IMR-90 (cell line): ENCODE data around the gene ST8SIA2. TPM values are rescaled to one million over a fixed set of nuclear protein-coding genes. Genes with fewer than 3 reads are reported as not detected.

Experiments
- ATAC-seq: fragments of 200-7000 bp; cut with Tn5 transposase; 2 replicates; pipeline ENCODE4 v1.9.1; 2020; ENCODE audit warnings: low read depth, mild to moderate bottlenecking, moderate library complexity
- BruUV-seq: library from RNA; stranded (reverse); fragments of 400-500 nt; replicated peaks from 2 replicates; lab custom pipeline; 2021; lab: Mats Ljungman, UMichigan
- CTCF ChIA-PET: fragments of 300-600 bp; formaldehyde crosslinking; extraction: SDS; loops from one replicate; lab custom pipeline; 2021; ENCODE audit warnings: antibody characterized with exemption; lab: Yijun Ruan, JAX
- POLR2A ChIA-PET: fragments of 300-600 bp; sonication (Branson Sonifier 250); formaldehyde crosslinking; loops from one replicate; lab custom pipeline; 2022; ENCODE audit warnings: antibody characterized with exemption; ENCODE audit not compliant: unreplicated experiment; lab: Charles Lee
- DNase-seq: peaks from one replicate; pipeline ENCODE4 v3.0.0; 2013
- H2AFZ ChIP-seq: replicated peaks from 2 replicates; pipeline ENCODE3; 2013; ENCODE audit warnings: low read length, mild to moderate bottlenecking; ENCODE audit not compliant: poor library complexity
- H2AK5ac ChIP-seq: 2 replicates; pipeline ENCODE4 v1.6.1; 2013; ENCODE audit warnings: low read depth, low read length, inconsistent platforms
- H2AK9ac ChIP-seq: replicated peaks from 2 replicates; pipeline ENCODE3; 2013; ENCODE audit warnings: mild to moderate bottlenecking, low read depth, low read length, moderate library complexity; ENCODE audit not compliant: poor library complexity
- H2BK120ac ChIP-seq: 2 replicates; pipeline ENCODE4 v1.6.1; 2013; ENCODE audit warnings: low read depth, low read length, inconsistent platforms
- H2BK15ac ChIP-seq: 3 replicates; pipeline ENCODE4 v1.6.1; 2013; ENCODE audit warnings: low read depth, low read length, inconsistent platforms
- H2BK20ac ChIP-seq: 2 replicates; pipeline ENCODE4 v1.6.1; 2013; ENCODE audit warnings: low read depth, mild to moderate bottlenecking, inconsistent platforms, low read length, moderate library complexity
- H2BK5ac ChIP-seq: 2 replicates; pipeline ENCODE4 v1.6.1; 2013; ENCODE audit warnings: mild to moderate bottlenecking, low read depth, low read length, inconsistent platforms; ENCODE audit not compliant: poor library complexity, severe bottlenecking
- H3K14ac ChIP-seq: replicated peaks from 2 replicates; pipeline ENCODE4 v1.6.1; 2013; ENCODE audit warnings: low read depth, low read length, inconsistent platforms
- H3K18ac ChIP-seq: 2 replicates; pipeline ENCODE4 v1.6.1; 2013; ENCODE audit warnings: low read depth, low read length, control low read depth
- H3K23ac ChIP-seq: 2 replicates; pipeline ENCODE4 v1.6.1; 2013; ENCODE audit warnings: low read depth, low read length, inconsistent platforms
- H3K27ac ChIP-seq: 2 replicates; pipeline ENCODE4 v1.5.1; 2013; ENCODE audit warnings: mild to moderate bottlenecking, control low read depth, low read length; ENCODE audit not compliant: insufficient read depth
- H3K27me3 ChIP-seq: 2 replicates; pipeline ENCODE4 v1.6.1; 2013; ENCODE audit warnings: low read length; ENCODE audit not compliant: control insufficient read depth, insufficient read depth
- H3K36me3 ChIP-seq: 2 replicates; pipeline ENCODE4 v1.6.1; 2013; ENCODE audit warnings: low read length, mixed read lengths; ENCODE audit not compliant: control insufficient read depth, insufficient read depth
- H3K4ac ChIP-seq: 2 replicates; pipeline ENCODE4 v1.6.1; 2013; ENCODE audit warnings: low read depth, low read length, inconsistent platforms
- H3K4me1 ChIP-seq: 2 replicates; pipeline ENCODE4 v1.6.1; 2013; ENCODE audit warnings: low read length, mixed read lengths; ENCODE audit not compliant: control insufficient read depth, insufficient read depth
- H3K4me2 ChIP-seq: 2 replicates; pipeline ENCODE4 v1.6.1; 2013; ENCODE audit warnings: low read depth, mild to moderate bottlenecking, control low read depth, low read length, moderate library complexity
- H3K4me3 ChIP-seq: 2 replicates; pipeline ENCODE4 v1.5.1; 2013; ENCODE audit warnings: low read depth, mild to moderate bottlenecking, control low read depth, low read length, moderate library complexity; ENCODE audit not compliant: insufficient read depth
- H3K56ac ChIP-seq: 2 replicates; pipeline ENCODE4 v1.6.1; 2013; ENCODE audit warnings: low read length, inconsistent platforms; ENCODE audit not compliant: insufficient read depth; ENCODE audit errors: extremely low read depth
- H3K79me1 ChIP-seq, 2 experiments: 2 replicates each; pipeline ENCODE4 v1.6.1; 2013; ENCODE audit warnings: low read length in 2 of 2, inconsistent platforms in 1 of 2, low read depth in 1 of 2
- H3K9ac ChIP-seq: 2 replicates; pipeline ENCODE4 v1.6.1; 2013; ENCODE audit warnings: low read depth, low read length, control low read depth
- H3K9me1 ChIP-seq: 2 replicates; pipeline ENCODE4 v1.6.1; 2013; ENCODE audit warnings: low read length, inconsistent platforms; ENCODE audit not compliant: insufficient read depth
- H3K9me3 ChIP-seq: 2 replicates; pipeline ENCODE4 v1.6.1; 2013; ENCODE audit warnings: low read length; ENCODE audit not compliant: control insufficient read depth, insufficient read depth
- H4K20me1 ChIP-seq: 2 replicates; pipeline ENCODE4 v1.6.1; 2013; ENCODE audit warnings: low read length, inconsistent platforms; ENCODE audit not compliant: insufficient read depth
- H4K5ac ChIP-seq: 2 replicates; pipeline ENCODE4 v1.6.1; 2013; ENCODE audit warnings: mild to moderate bottlenecking, low read depth, low read length, control low read depth
- H4K8ac ChIP-seq, 2 experiments: 2 replicates each; pipeline ENCODE4 v1.6.1; 2013; ENCODE audit warnings: low read depth in 2 of 2, low read length in 2 of 2, control low read depth in 1 of 2, inconsistent platforms in 1 of 2
- H4K91ac ChIP-seq: 2 replicates; pipeline ENCODE4 v1.6.1; 2013; ENCODE audit warnings: low read depth, low read length, inconsistent platforms; ENCODE audit not compliant: insufficient read depth
- BHLHE40 ChIP-seq: fragments of 150-350 bp; IDR thresholded peaks from 2 replicates; pipeline ENCODE4 v1.6.1; 2016; ENCODE audit warnings: mild to moderate bottlenecking, low read depth, low read length
- CEBPB ChIP-seq: IDR thresholded peaks from 2 replicates; pipeline ENCODE4 v1.6.1; 2012; ENCODE audit warnings: low read depth, low read length, improper control_type of control experiment
- CHD1 ChIP-seq: IDR thresholded peaks from 2 replicates; pipeline ENCODE4 v1.6.1; 2012; ENCODE audit warnings: low read depth, low read length, improper control_type of control experiment
- MAZ ChIP-seq: IDR thresholded peaks from 2 replicates; pipeline ENCODE4 v1.6.1; 2012; ENCODE audit warnings: low read depth, mild to moderate bottlenecking, low read length, improper control_type of control experiment, moderate library complexity, borderline replicate concordance
- MXI1 ChIP-seq: IDR thresholded peaks from 2 replicates; pipeline ENCODE4 v1.6.1; 2012; ENCODE audit warnings: low read depth, mild to moderate bottlenecking, low read length, moderate library complexity, borderline replicate concordance
- POLR2A ChIP-seq: IDR thresholded peaks from 2 replicates; pipeline ENCODE4 v1.6.1; 2012; ENCODE audit warnings: mild to moderate bottlenecking, low read depth, low read length
- RCOR1 ChIP-seq: IDR thresholded peaks from 2 replicates; pipeline ENCODE4 v1.6.1; 2012; ENCODE audit warnings: mild to moderate bottlenecking, low read length, improper control_type of control experiment; ENCODE audit not compliant: insufficient replicate concordance
- USF2 ChIP-seq: fragments of 150-350 bp; IDR thresholded peaks from 2 replicates; pipeline ENCODE4 v1.6.1; 2017; ENCODE audit warnings: mild to moderate bottlenecking, antibody characterized with exemption, low read length, low read depth
- WGBS, 2 experiments: methylation state at CpG; one replicate each; pipeline versions ENCODE4 v1.1.5 to v1.1.7; 2013; ENCODE audit warnings: missing lambda C conversion rate in 2 of 2; ENCODE audit not compliant: insufficient read length in 1 of 2; ENCODE audit errors: extremely low coverage in 2 of 2; 5-methylcytosine and 5-hydroxymethylcytosine counted together
- dilution Hi-C: fragments of 300-500 bp; cut with HindIII; formaldehyde crosslinking; loops from one replicate; pipeline ENCODE4 v1.14.3; 2018; ENCODE audit warnings: low sequenced_read_pairs; ENCODE audit not compliant: unreplicated experiment
- in situ Hi-C: fragments of 300-500 bp; cut with MboI; formaldehyde crosslinking; loops from 3 replicates; pipeline ENCODE4 v1.14.3; 2019; ENCODE audit warnings: low sequenced_read_pairs, inconsistent platforms, mixed read lengths
- intact Hi-C: fragments of 100-400 bp; cut with micrococcal nuclease; formaldehyde crosslinking; loops from 2 replicates; pipeline ENCODE4 v1.10.0; 2022
- polyA plus RNA-seq, 3 experiments: library from polyadenylated mRNA; depleted of rRNA; stranded (reverse); fragments of >200 nt; gene quantifications; 2 replicates each; pipeline ENCODE4 v1.2.3, GENCODE V29; 2012; ENCODE audit warnings: low replicate concordance in 1 of 3
- total RNA-seq: library from RNA; depleted of rRNA; stranded (reverse); fragments of >200 nt; gene quantifications from 2 replicates; pipeline ENCODE4 v1.2.3, GENCODE V29; 2012

ST8SIA2 gene
- total and polyA plus RNA-seq, 2 of the 4 experiments (the other 2 are of a cell fraction), result not detected

- H3K4me1 ChIP-seq, result no peaks in the 10 kb centered on the region
- H3K27ac ChIP-seq, result no peak overlapping the region
- H3K18ac ChIP-seq, result no peak overlapping the region
- no peak overlapping the region for H3K4me2 ChIP-seq
- H4K20me1 ChIP-seq, result no peaks in the 10 kb centered on the region
- H2BK20ac ChIP-seq, result no peak overlapping the region
- no peak overlapping the region for H3K56ac ChIP-seq
- H4K8ac ChIP-seq, result no peak overlapping the region
- ATAC-seq (no peak), DNase-seq (no peak)
- no CpG with 5 or more reads among the region's 7 CpGs for WGBS, 2 experiments
- H3K23ac ChIP-seq, result no peak overlapping the region
- H3K14ac ChIP-seq, result no peak overlapping the region
- H2AK9ac ChIP-seq, result no peak overlapping the region
- no peak overlapping the region for H2BK5ac ChIP-seq
- no peak overlapping the region for H2BK120ac ChIP-seq
- no peak overlapping the region for H4K5ac ChIP-seq
- H2BK15ac ChIP-seq, result no peak overlapping the region
- no peak overlapping the region for H3K9ac ChIP-seq
- in situ Hi-C loops (no loop called here), dilution Hi-C loops (no loop called here), intact Hi-C loops (no loop called here)
- no peak overlapping the region for H4K91ac ChIP-seq
- H3K9me3 ChIP-seq, result no peaks in the 10 kb centered on the region
- no peak overlapping the region for H2AK5ac ChIP-seq
- POLR2A ChIA-PET, result no interaction called here
- no peaks in the 10 kb centered on the region for H3K27me3 ChIP-seq
- TF ChIP-seq CHD1 (no peak), CEBPB (no peak), POLR2A (no peak), MXI1 (no peak), MAZ (no peak), BHLHE40 (no peak), USF2 (no peak), RCOR1 (no peak)
- no peaks in the 10 kb centered on the region for H3K36me3 ChIP-seq
- no peak overlapping the region for H3K4ac ChIP-seq
- CTCF ChIA-PET, result no interaction called here
- H3K9me1 ChIP-seq, result no peaks in the 10 kb centered on the region
- H3K79me1 ChIP-seq, result no peaks in the 10 kb centered on the region
- no peak overlapping the region for H2AFZ ChIP-seq
- BruUV-seq, result no TSS peak
- H3K4me3 ChIP-seq, result no peak overlapping the region
These were observed 99.0 kb downstream of the ST8SIA2 start for GRCh38 chr15:92492551-92493115.
